ENCODE data around the gene DIRAS1.

The DIRAS1 gene

GRCh38 chr19:2728783-2729387 is 7.7 kb upstream of the DIRAS1 start:
- DNase-seq (ENCODE audit: low spot score) (no peak), FAIRE-seq (no peak)

GRCh38 chr19:2727640-2727944 is 6.4 kb upstream of the DIRAS1 start:
- DNase-seq (ENCODE audit: low spot score): no peak
- no peak for FAIRE-seq

GRCh38 chr19:2726904-2727639 is 5.9 kb upstream of the DIRAS1 start:
- FAIRE-seq: no peak
- no peak for DNase-seq (ENCODE audit: low spot score)

- no peak for DNase-seq (ENCODE audit: low spot score)
- FAIRE-seq: no peak
These were observed 5.1 kb upstream of the DIRAS1 start for GRCh38 chr19:2726160-2726855.

GRCh38 chr19:2724148-2724557 is 3.0 kb upstream of the DIRAS1 start:
- DNase-seq (ENCODE audit: low spot score) (no peak), FAIRE-seq (no peak)

GRCh38 chr19:2723747-2724146 is 2.6 kb upstream of the DIRAS1 start:
- DNase-seq (ENCODE audit: low spot score): no peak
- FAIRE-seq: no peak

- no peak for FAIRE-seq
These were observed 2.2 kb upstream of the DIRAS1 start for GRCh38 chr19:2723345-2723715.

GRCh38 chr19:2722541-2723344 is 1.6 kb upstream of the DIRAS1 start:
- DNase-seq (ENCODE audit: low spot score) (peak; percentile 80), FAIRE-seq (peak; percentile 65)

More at GRCh38 chr19:2723345-2723715, 2.2 kb upstream of the DIRAS1 start:
- DNase-seq (ENCODE audit: low spot score): no peak

GRCh38 chr19:2721570-2722540 is 683 bp upstream of the DIRAS1 start:
- FAIRE-seq (no peak), DNase-seq (ENCODE audit: low spot score) (no peak)

GRCh38 chr19:2719920-2720776 is 1.0 kb downstream of the DIRAS1 start:
- FAIRE-seq (no peak), DNase-seq (ENCODE audit: low spot score) (no peak)

GRCh38 chr19:2719232-2719735 is 1.9 kb downstream of the DIRAS1 start:
- DNase-seq (ENCODE audit: low spot score) (no peak), FAIRE-seq (no peak)

- FAIRE-seq: no peak
- DNase-seq (ENCODE audit: low spot score): no peak
These were observed 3.3 kb downstream of the DIRAS1 start for GRCh38 chr19:2717638-2718541.

- DNase-seq (ENCODE audit: low spot score) (no peak), FAIRE-seq (no peak)
These were observed 4.2 kb downstream of the DIRAS1 start for GRCh38 chr19:2716722-2717637.

GRCh38 chr19:2716275-2716650 is 4.9 kb downstream of the DIRAS1 start:
- DNase-seq (ENCODE audit: low spot score): no peak
- no peak for FAIRE-seq

- no peak for DNase-seq (ENCODE audit: low spot score)
- FAIRE-seq: no peak
These were observed 5.5 kb downstream of the DIRAS1 start for GRCh38 chr19:2715470-2716274.

GRCh38 chr19:2714531-2715269 is 6.5 kb downstream of the DIRAS1 start:
- DNase-seq (ENCODE audit: low spot score) (no peak), FAIRE-seq (no peak)

Data from RCC 7860 (cell line).